WTC11 (cell line): ENCODE data around the gene TJP3. TPM values are rescaled to one million over a fixed set of nuclear protein-coding genes. Genes with fewer than 3 reads are reported as not detected.

Experiments
- ATAC-seq: fragments of 200-7000 bp; cut with Tn5 transposase; 2 replicates; pipeline ENCODE4 v1.10.0; 2021; ENCODE audit warnings: mild to moderate bottlenecking, moderate library complexity
- CTCF ChIA-PET: fragments of 300-600 bp; sonication (Branson Sonifier 250); formaldehyde crosslinking; loops from one replicate; lab custom pipeline; 2021; ENCODE audit warnings: antibody characterized with exemption; lab: Charles Lee
- POLR2A ChIA-PET: fragments of 350-600 bp; sonication (Branson Sonifier 250); formaldehyde crosslinking; loops from one replicate; lab custom pipeline; 2021; ENCODE audit warnings: antibody characterized with exemption; lab: Charles Lee
- DNase-seq: peaks from one replicate; pipeline ENCODE4 v3.0.0; 2021; ENCODE audit warnings: low spot score
- H3K27ac Mint-ChIP-seq: 2 replicates; pipeline ENCODE4 v1.8.0; 2021; ENCODE audit warnings: mixed read lengths
- H3K27me3 Mint-ChIP-seq: 2 replicates; pipeline ENCODE4 v1.8.0; 2021; ENCODE audit warnings: low read depth, mild to moderate bottlenecking, moderate library complexity, mixed read lengths
- H3K36me3 Mint-ChIP-seq: 2 replicates; pipeline ENCODE4 v1.8.0; 2021; ENCODE audit warnings: mixed read lengths
- H3K4me1 Mint-ChIP-seq: 2 replicates; pipeline ENCODE4 v1.8.0; 2022; ENCODE audit warnings: mixed read lengths
- H3K4me3 Mint-ChIP-seq: 2 replicates; pipeline ENCODE4 v1.8.0; 2021; ENCODE audit warnings: mild to moderate bottlenecking, moderate library complexity, mixed read lengths
- H3K9me3 Mint-ChIP-seq: 2 replicates; pipeline ENCODE4 v1.8.0; 2021; ENCODE audit warnings: mixed read lengths
- CREM ChIP-seq: sonication (generic); formaldehyde crosslinking; IDR thresholded peaks from 2 replicates; pipeline ENCODE4 v1.8.1; 2022; ENCODE audit warnings: mild to moderate bottlenecking, missing genetic modification reagents, moderate library complexity
- ESRRA ChIP-seq: sonication (generic); formaldehyde crosslinking; IDR thresholded peaks from 2 replicates; pipeline ENCODE4 v1.8.1; 2022; ENCODE audit warnings: mild to moderate bottlenecking, missing genetic modification reagents, borderline replicate concordance
- FOXP1 ChIP-seq: sonication (generic); formaldehyde crosslinking; IDR thresholded peaks from 2 replicates; pipeline ENCODE4 v1.8.0; 2022; ENCODE audit warnings: missing genetic modification reagents, mild to moderate bottlenecking, moderate library complexity, borderline replicate concordance
- NR3C1 ChIP-seq: sonication (generic); formaldehyde crosslinking; conservative IDR thresholded peaks from 2 replicates; pipeline ENCODE4 v1.8.1; 2023; ENCODE audit warnings: low read depth, mild to moderate bottlenecking, missing genetic modification reagents
- RELA ChIP-seq: sonication (generic); formaldehyde crosslinking; IDR thresholded peaks from 2 replicates; pipeline ENCODE4 v1.8.1; 2022; ENCODE audit warnings: missing genetic modification reagents, mild to moderate bottlenecking, borderline replicate concordance
- RORB ChIP-seq: fragments of 250-450 bp; sonication (Bioruptor Pico); IDR thresholded peaks from 2 replicates; pipeline ENCODE4 v1.9.0; 2021; ENCODE audit warnings: mild to moderate bottlenecking
- TEAD4 ChIP-seq: sonication (generic); formaldehyde crosslinking; IDR thresholded peaks from 2 replicates; pipeline ENCODE4 v1.8.0; 2022; ENCODE audit warnings: mild to moderate bottlenecking, missing genetic modification reagents
- ZBTB21 ChIP-seq: sonication (generic); formaldehyde crosslinking; IDR thresholded peaks from 2 replicates; pipeline ENCODE4 v1.8.1; 2023; ENCODE audit warnings: mild to moderate bottlenecking, missing genetic modification reagents, borderline replicate concordance
- ZNF121 ChIP-seq: sonication (generic); formaldehyde crosslinking; IDR thresholded peaks from 2 replicates; pipeline ENCODE4 v1.8.0; 2023; ENCODE audit warnings: missing genetic modification reagents
- ZNF232 ChIP-seq: sonication (generic); formaldehyde crosslinking; IDR thresholded peaks from 2 replicates; pipeline ENCODE4 v1.8.0; 2022; ENCODE audit warnings: mild to moderate bottlenecking, missing genetic modification reagents
- total RNA-seq: library from RNA; stranded (reverse); gene quantifications from 3 replicates; pipeline ENCODE4 v1.2.3, GENCODE V29; 2021
- TF ChIP-seq, protein P1 (sequence below): sonication (generic); formaldehyde crosslinking; IDR thresholded peaks from 2 replicates; pipeline ENCODE4 v1.8.0; 2022; ENCODE audit warnings: missing genetic modification reagents
- TF ChIP-seq, protein P2 (sequence below): fragments of 250-450 bp; sonication (Bioruptor Pico); IDR thresholded peaks from 2 replicates; pipeline ENCODE4 v1.9.0; 2021; ENCODE audit warnings: moderate library complexity, mild to moderate bottlenecking, inconsistent platforms, borderline replicate concordance
- TF ChIP-seq, protein P3 (sequence below): fragments of 200-600 bp; IDR thresholded peaks from 2 replicates; pipeline ENCODE4 v1.8.0; 2022; ENCODE audit warnings: antibody characterized with exemption
- TF ChIP-seq, protein P4 (sequence below): sonication (generic); formaldehyde crosslinking; IDR thresholded peaks from 2 replicates; pipeline ENCODE4 v1.8.0; 2023; ENCODE audit warnings: missing genetic modification reagents
- TF ChIP-seq, protein P5 (sequence below): sonication (generic); formaldehyde crosslinking; IDR thresholded peaks from 2 replicates; pipeline ENCODE4 v1.8.1; 2022; ENCODE audit warnings: mild to moderate bottlenecking, missing genetic modification reagents, moderate library complexity, borderline replicate concordance
- TF ChIP-seq, protein P6 (sequence below): fragments of 250-450 bp; sonication (Bioruptor Pico); IDR thresholded peaks from 2 replicates; pipeline ENCODE4 v1.9.0; 2021; ENCODE audit warnings: mild to moderate bottlenecking
- TF ChIP-seq, protein P7 (sequence below): sonication (generic); formaldehyde crosslinking; IDR thresholded peaks from 2 replicates; pipeline ENCODE4 v1.8.0; 2023; ENCODE audit warnings: mild to moderate bottlenecking, missing genetic modification reagents

TJP3 gene
- total RNA-seq, 1 experiment from 2014 or later, result 36.2 TPM

DNA sequence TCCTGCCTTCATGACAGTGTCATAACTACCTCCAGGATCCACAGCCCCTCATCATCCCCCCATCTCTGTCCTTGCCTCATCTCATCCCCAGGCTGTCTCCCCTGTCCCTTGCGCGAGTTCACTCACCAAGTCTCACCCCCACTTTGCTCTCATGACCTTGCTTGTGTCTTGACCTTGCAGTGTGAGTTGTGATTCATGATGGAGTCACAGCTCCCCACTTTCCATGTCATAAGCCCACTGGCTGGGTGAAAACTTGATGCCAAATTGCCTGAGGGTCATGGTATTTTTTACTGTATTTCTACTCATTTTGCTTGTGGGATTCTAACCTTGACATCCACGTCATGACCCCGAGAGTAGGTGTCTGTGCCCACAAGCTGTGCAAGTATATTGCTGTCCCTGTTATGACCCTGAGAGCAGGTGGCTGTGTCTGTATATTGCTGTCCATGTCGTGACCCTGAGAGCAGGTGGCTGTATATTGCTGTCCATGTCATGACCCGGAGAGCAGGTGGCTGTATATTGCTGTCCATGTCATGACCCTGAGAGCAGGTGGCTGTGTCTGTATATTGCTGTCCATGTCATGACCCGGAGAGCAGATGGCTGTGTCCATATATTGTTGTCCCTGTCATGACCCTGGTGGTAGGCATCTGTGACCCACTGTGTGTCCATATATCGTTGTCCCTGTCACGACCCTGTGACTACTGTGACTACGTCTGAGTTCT, 29.5 kb downstream of the TJP3 start (continued):
- TF ChIP-seq, protein P1, sequence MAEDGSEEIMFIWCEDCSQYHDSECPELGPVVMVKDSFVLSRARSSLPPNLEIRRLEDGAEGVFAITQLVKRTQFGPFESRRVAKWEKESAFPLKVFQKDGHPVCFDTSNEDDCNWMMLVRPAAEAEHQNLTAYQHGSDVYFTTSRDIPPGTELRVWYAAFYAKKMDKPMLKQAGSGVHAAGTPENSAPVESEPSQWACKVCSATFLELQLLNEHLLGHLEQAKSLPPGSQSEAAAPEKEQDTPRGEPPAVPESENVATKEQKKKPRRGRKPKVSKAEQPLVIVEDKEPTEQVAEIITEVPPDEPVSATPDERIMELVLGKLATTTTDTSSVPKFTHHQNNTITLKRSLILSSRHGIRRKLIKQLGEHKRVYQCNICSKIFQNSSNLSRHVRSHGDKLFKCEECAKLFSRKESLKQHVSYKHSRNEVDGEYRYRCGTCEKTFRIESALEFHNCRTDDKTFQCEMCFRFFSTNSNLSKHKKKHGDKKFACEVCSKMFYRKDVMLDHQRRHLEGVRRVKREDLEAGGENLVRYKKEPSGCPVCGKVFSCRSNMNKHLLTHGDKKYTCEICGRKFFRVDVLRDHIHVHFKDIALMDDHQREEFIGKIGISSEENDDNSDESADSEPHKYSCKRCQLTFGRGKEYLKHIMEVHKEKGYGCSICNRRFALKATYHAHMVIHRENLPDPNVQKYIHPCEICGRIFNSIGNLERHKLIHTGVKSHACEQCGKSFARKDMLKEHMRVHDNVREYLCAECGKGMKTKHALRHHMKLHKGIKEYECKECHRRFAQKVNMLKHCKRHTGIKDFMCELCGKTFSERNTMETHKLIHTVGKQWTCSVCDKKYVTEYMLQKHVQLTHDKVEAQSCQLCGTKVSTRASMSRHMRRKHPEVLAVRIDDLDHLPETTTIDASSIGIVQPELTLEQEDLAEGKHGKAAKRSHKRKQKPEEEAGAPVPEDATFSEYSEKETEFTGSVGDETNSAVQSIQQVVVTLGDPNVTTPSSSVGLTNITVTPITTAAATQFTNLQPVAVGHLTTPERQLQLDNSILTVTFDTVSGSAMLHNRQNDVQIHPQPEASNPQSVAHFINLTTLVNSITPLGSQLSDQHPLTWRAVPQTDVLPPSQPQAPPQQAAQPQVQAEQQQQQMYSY (CRISPR knock-in tag), result no peak
- TF ChIP-seq CREM (CRISPR knock-in tag), result no peak
- TF ChIP-seq, protein P2, sequence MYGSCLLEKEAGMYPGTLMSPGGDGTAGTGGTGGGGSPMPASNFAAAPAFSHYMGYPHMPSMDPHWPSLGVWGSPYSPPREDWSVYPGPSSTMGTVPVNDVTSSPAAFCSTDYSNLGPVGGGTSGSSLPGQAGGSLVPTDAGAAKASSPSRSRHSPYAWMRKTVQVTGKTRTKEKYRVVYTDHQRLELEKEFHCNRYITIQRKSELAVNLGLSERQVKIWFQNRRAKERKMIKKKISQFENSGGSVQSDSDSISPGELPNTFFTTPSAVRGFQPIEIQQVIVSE (CRISPR knock-in tag), result no peak
- TF ChIP-seq RORB (CRISPR knock-in tag), result no peak
- TF ChIP-seq, protein P3, sequence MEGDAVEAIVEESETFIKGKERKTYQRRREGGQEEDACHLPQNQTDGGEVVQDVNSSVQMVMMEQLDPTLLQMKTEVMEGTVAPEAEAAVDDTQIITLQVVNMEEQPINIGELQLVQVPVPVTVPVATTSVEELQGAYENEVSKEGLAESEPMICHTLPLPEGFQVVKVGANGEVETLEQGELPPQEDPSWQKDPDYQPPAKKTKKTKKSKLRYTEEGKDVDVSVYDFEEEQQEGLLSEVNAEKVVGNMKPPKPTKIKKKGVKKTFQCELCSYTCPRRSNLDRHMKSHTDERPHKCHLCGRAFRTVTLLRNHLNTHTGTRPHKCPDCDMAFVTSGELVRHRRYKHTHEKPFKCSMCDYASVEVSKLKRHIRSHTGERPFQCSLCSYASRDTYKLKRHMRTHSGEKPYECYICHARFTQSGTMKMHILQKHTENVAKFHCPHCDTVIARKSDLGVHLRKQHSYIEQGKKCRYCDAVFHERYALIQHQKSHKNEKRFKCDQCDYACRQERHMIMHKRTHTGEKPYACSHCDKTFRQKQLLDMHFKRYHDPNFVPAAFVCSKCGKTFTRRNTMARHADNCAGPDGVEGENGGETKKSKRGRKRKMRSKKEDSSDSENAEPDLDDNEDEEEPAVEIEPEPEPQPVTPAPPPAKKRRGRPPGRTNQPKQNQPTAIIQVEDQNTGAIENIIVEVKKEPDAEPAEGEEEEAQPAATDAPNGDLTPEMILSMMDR, result no peak
- no peak for TF ChIP-seq TEAD4
- TF ChIP-seq, protein P4, sequence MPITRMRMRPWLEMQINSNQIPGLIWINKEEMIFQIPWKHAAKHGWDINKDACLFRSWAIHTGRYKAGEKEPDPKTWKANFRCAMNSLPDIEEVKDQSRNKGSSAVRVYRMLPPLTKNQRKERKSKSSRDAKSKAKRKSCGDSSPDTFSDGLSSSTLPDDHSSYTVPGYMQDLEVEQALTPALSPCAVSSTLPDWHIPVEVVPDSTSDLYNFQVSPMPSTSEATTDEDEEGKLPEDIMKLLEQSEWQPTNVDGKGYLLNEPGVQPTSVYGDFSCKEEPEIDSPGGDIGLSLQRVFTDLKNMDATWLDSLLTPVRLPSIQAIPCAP, result no peak

DNA sequence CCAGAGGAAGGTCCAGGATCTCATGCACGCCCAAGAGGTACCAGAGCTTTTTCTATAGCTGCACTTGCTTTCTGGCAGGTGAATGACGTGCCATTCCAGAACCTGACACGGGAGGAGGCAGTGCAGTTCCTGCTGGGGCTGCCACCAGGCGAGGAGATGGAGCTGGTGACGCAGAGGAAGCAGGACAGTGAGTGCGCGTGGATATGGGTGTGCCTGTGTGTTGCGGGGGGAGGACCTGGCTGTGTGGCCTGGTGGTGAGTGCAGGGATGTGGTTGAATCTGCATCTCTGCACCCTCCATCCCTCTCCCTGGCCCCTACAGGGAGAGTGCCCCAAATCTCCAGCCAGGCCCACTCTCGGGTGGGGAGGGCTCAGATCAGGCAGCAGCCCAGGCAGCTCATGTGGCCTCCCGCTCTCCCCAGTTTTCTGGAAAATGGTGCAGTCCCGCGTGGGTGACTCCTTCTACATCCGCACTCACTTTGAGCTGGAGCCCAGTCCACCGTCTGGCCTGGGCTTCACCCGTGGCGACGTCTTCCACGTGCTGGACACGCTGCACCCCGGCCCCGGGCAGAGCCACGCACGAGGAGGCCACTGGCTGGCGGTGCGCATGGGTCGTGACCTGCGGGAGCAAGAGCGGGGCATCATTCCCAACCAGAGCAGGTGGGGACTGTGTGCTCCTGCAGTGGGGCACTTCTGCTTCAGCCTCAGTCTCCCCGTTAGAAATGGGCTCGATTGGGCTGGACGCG, 30.5 kb downstream of the TJP3 start:
- no peak overlapping the region for H3K27ac Mint-ChIP-seq
- POLR2A ChIA-PET, result no interaction called here
- TF ChIP-seq, protein P5, sequence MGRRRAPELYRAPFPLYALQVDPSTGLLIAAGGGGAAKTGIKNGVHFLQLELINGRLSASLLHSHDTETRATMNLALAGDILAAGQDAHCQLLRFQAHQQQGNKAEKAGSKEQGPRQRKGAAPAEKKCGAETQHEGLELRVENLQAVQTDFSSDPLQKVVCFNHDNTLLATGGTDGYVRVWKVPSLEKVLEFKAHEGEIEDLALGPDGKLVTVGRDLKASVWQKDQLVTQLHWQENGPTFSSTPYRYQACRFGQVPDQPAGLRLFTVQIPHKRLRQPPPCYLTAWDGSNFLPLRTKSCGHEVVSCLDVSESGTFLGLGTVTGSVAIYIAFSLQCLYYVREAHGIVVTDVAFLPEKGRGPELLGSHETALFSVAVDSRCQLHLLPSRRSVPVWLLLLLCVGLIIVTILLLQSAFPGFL, result no peak
- TF ChIP-seq RELA (CRISPR knock-in tag) (no peak), ZBTB21 (CRISPR knock-in tag) (no peak), ZNF232 (CRISPR knock-in tag) (no peak), ZNF121 (no peak), FOXP1 (CRISPR knock-in tag) (no peak), ESRRA (CRISPR knock-in tag) (no peak), NR3C1 (no peak)
- TF ChIP-seq, protein P4, result no peak
- TF ChIP-seq, protein P6, sequence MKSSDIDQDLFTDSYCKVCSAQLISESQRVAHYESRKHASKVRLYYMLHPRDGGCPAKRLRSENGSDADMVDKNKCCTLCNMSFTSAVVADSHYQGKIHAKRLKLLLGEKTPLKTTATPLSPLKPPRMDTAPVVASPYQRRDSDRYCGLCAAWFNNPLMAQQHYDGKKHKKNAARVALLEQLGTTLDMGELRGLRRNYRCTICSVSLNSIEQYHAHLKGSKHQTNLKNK (CRISPR knock-in tag), result no peak
- TF ChIP-seq, protein P7, sequence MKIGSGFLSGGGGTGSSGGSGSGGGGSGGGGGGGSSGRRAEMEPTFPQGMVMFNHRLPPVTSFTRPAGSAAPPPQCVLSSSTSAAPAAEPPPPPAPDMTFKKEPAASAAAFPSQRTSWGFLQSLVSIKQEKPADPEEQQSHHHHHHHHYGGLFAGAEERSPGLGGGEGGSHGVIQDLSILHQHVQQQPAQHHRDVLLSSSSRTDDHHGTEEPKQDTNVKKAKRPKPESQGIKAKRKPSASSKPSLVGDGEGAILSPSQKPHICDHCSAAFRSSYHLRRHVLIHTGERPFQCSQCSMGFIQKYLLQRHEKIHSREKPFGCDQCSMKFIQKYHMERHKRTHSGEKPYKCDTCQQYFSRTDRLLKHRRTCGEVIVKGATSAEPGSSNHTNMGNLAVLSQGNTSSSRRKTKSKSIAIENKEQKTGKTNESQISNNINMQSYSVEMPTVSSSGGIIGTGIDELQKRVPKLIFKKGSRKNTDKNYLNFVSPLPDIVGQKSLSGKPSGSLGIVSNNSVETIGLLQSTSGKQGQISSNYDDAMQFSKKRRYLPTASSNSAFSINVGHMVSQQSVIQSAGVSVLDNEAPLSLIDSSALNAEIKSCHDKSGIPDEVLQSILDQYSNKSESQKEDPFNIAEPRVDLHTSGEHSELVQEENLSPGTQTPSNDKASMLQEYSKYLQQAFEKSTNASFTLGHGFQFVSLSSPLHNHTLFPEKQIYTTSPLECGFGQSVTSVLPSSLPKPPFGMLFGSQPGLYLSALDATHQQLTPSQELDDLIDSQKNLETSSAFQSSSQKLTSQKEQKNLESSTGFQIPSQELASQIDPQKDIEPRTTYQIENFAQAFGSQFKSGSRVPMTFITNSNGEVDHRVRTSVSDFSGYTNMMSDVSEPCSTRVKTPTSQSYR (CRISPR knock-in tag), result no peak

More for the DNA sequence above, 30.5 kb downstream of the TJP3 start:
- Mint-ChIP-seq H3K36me3 (peaks cover 8% of the 10 kb centered on the region; the same call in 1 of the 2 replicates), H3K4me1 (no peaks in the 10 kb centered on the region), H3K9me3 (no peaks in the 10 kb centered on the region), H3K27me3 (no peaks in the 10 kb centered on the region), H3K4me3 (no peak overlapping the region)
- no peak for ATAC-seq
- no peak for DNase-seq
- CTCF ChIA-PET, result no interaction called here
